OCI-LY7 (cell line): ENCODE data around the gene KRTAP10-10. TPM values are rescaled to one million over a fixed set of nuclear protein-coding genes. Genes with fewer than 3 reads are reported as not detected.
"Not testable (repeated sequence)": the region's sequence is repeated elsewhere in the genome, so short reads cannot be mapped to it uniquely, and the experiment has no call there.

Source experiments
- BruUV-seq: library from RNA; stranded (reverse); fragments of 400-500 nt; replicated peaks from 2 replicates; lab custom pipeline; 2021; lab: Mats Ljungman, UMichigan
- CTCF ChIA-PET: fragments of 300-600 bp; sonication (Branson Sonifier 250); formaldehyde crosslinking; loops from one replicate; lab custom pipeline; 2022; ENCODE audit warnings: antibody characterized with exemption; ENCODE audit not compliant: unreplicated experiment; lab: Charles Lee
- POLR2A ChIA-PET: fragments of 300-600 bp; sonication (Branson Sonifier 250); formaldehyde crosslinking; loops from one replicate; lab custom pipeline; 2022; ENCODE audit warnings: antibody characterized with exemption; lab: Charles Lee
- DNase-seq: peaks from one replicate; pipeline ENCODE4 v3.0.0-alpha.2; 2015; ENCODE audit warnings: low spot score
- H2AFZ ChIP-seq: fragments of 200-600 bp; sonication (generic), shearing (Covaris generic); 2 replicates; pipeline ENCODE4 v1.6.1; 2014; ENCODE audit warnings: mild to moderate bottlenecking, antibody characterized with exemption, low read length, moderate library complexity
- H3K27ac ChIP-seq: fragments of 200-600 bp; sonication (generic); 2 replicates; pipeline ENCODE4 v1.5.1; 2014; ENCODE audit warnings: mixed run types, low read depth, mild to moderate bottlenecking, moderate library complexity, low read length, inconsistent platforms; ENCODE audit not compliant: poor library complexity, severe bottlenecking
- H3K36me3 ChIP-seq: fragments of 200-600 bp; sonication (generic); 2 replicates; pipeline ENCODE4 v1.6.1; 2014; ENCODE audit warnings: mild to moderate bottlenecking, antibody characterized with exemption, low read length, moderate library complexity, mixed read lengths; ENCODE audit not compliant: insufficient read depth
- H3K4me1 ChIP-seq: fragments of 200-600 bp; sonication (generic); 2 replicates; pipeline ENCODE4 v1.5.1; 2014; ENCODE audit warnings: mild to moderate bottlenecking, low read length; ENCODE audit not compliant: insufficient read depth, poor library complexity, severe bottlenecking
- H3K4me2 ChIP-seq: fragments of 200-600 bp; sonication (generic); 2 replicates; pipeline ENCODE4 v1.6.1; 2014; ENCODE audit warnings: mild to moderate bottlenecking, low read length
- H3K4me3 ChIP-seq: fragments of 200-600 bp; sonication (generic); 2 replicates; pipeline ENCODE4 v1.5.1; 2014; ENCODE audit warnings: mild to moderate bottlenecking, low read depth, low read length; ENCODE audit not compliant: poor library complexity, severe bottlenecking
- H3K79me2 ChIP-seq: fragments of 200-600 bp; sonication (generic); 2 replicates; pipeline ENCODE4 v1.6.1; 2016; ENCODE audit warnings: low read depth, mild to moderate bottlenecking, low read length, moderate library complexity, mixed read lengths; ENCODE audit not compliant: insufficient read depth
- H3K9me2 ChIP-seq: fragments of 200-600 bp; sonication (generic); 2 replicates; pipeline ENCODE4 v1.6.1; 2016; ENCODE audit warnings: mild to moderate bottlenecking, low read length, mixed read lengths; ENCODE audit not compliant: insufficient read depth
- H3K9me3 ChIP-seq: fragments of 200-600 bp; sonication (generic); 2 replicates; pipeline ENCODE4 v1.6.1; 2014; ENCODE audit warnings: mild to moderate bottlenecking, mixed run types, low read length, mixed read lengths
- H4K20me1 ChIP-seq: fragments of 200-600 bp; sonication (generic); 2 replicates; pipeline ENCODE4 v1.6.1; 2014; ENCODE audit warnings: mild to moderate bottlenecking, antibody characterized with exemption, low read length, moderate library complexity, mixed read lengths; ENCODE audit not compliant: insufficient read depth
- CTCF ChIP-seq: fragments of 200-600 bp; sonication (generic); conservative IDR thresholded peaks from 2 replicates; pipeline ENCODE4 v1.5.1; 2014; ENCODE audit warnings: mild to moderate bottlenecking, antibody characterized with exemption, low read length, moderate library complexity, mixed read lengths
- EZH2phosphoT487 ChIP-seq: fragments of 200-600 bp; sonication (generic); IDR thresholded peaks from 2 replicates; pipeline ENCODE4 v1.6.1; 2018; ENCODE audit warnings: low read depth, borderline replicate concordance, mild to moderate bottlenecking, mixed run types, antibody characterized with exemption, low read length, moderate library complexity, mixed read lengths
- intact Hi-C: fragments of 100-400 bp; cut with micrococcal nuclease; formaldehyde crosslinking; loops from one replicate; pipeline ENCODE4 v1.10.0; 2022; ENCODE audit not compliant: unreplicated experiment
- total RNA-seq, 2 experiments: library from RNA; depleted of rRNA in 1 of 2; stranded (reverse); fragments of >200 nt in 1 of 2; shearing (Covaris generic) in 1 of 2; gene quantifications; 2 replicates each; pipeline ENCODE4 v1.2.3, GENCODE V29; 2014 to 2022

The KRTAP10-10 gene
- total RNA-seq, 2 experiments from 2014 or later: not detected

- no peaks in the 10 kb centered on the region for H3K9me2 ChIP-seq
- no peaks in the 10 kb centered on the region for H3K4me1 ChIP-seq
- no peak overlapping the region for H3K4me2 ChIP-seq
- intact Hi-C loops: no loop called here
- POLR2A ChIA-PET: no interaction called here
- 0 out of 2 replicates have a peak, but pooled peaks cover 9% of the 10 kb centered on the region for H3K9me3 ChIP-seq
- H3K4me3 ChIP-seq: no peak overlapping the region
- CTCF ChIA-PET: no interaction called here
- H4K20me1 ChIP-seq: no peaks in the 10 kb centered on the region
- no peak overlapping the region for H2AFZ ChIP-seq
- H3K27ac ChIP-seq: no peak overlapping the region
- TF ChIP-seq EZH2phosphoT487 (no peak), CTCF (no peak)
- DNase-seq: no peak
- no peaks in the 10 kb centered on the region for H3K79me2 ChIP-seq
- H3K36me3 ChIP-seq: no peaks in the 10 kb centered on the region
- BruUV-seq: no TSS peak
Measured at GRCh38 chr21:44609193-44609592, 28.0 kb upstream of the KRTAP10-10 start.

DNA sequence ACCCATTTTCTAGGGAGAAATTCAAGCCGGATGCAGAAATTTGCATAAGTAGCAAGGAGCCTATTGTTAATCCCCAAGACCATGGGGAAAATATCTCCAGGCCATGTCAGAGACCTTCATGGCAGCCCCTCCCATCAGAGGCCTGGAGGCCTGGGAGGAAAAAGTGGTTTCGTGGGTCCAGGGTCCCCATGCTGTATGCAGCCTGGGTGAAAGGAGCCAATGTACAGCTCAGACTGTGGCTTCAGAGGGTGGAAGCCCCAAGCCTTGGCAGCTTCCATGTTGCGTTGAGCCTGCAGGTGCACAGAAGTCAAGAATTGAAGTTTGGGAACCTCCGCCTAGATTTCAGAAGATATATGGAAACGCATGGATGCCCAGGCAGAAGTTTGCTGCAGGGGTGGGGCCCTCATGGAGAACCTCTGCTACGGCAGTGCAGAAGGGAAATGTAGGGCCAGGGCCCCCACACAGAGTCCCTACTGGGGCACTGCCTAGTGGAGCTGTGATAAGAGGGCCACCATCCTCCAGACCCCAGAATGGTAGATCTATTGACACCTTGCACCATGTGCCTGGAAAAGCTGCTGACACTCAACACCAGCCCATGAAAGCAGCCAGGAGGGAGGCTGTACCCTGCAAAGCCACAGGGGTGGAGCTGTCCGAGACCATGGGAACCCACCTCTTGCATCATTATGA, 26.9 kb upstream of the KRTAP10-10 start:
- POLR2A ChIA-PET, H3K4me3 ChIP-seq, H3K9me2 ChIP-seq, CTCF ChIA-PET, intact Hi-C loops, H3K36me3 ChIP-seq, H3K27ac ChIP-seq, BruUV-seq, H3K79me2 ChIP-seq, H3K9me3 ChIP-seq, DNase-seq, H3K4me1 ChIP-seq, H3K4me2 ChIP-seq, H4K20me1 ChIP-seq, H2AFZ ChIP-seq: not testable (repeated sequence)

DNA sequence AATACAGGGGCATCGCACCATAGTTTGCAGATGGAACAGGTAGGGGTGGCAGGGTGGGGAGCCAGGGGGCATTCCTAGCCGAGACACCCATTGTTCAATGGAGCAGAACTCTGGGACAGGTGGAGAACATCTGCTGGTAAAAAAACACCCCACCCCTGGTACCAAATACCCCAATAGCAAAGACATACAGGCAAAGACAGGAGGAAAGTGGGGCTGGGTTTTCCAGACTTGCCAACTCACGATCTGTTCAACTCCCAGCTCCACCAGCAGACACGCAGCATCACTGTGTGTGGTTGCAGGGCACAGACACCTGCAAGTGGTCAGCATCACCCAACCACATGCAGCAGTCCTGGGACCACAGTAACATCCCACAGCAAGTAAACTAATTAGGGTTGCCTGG, 25.6 kb upstream of the KRTAP10-10 start:
- Histone ChIP-seq H2AFZ (no peak overlapping the region), H3K27ac (no peak overlapping the region), H3K4me2 (no peak overlapping the region), H3K36me3 (no peaks in the 10 kb centered on the region), H4K20me1 (no peaks in the 10 kb centered on the region), H3K9me2 (no peaks in the 10 kb centered on the region), H3K9me3 (0 out of 2 replicates have a peak, but pooled peaks cover 9% of the 10 kb centered on the region), H3K4me3 (no peak overlapping the region), H3K4me1 (no peaks in the 10 kb centered on the region), H3K79me2 (no peaks in the 10 kb centered on the region)
- intact Hi-C loops: no loop called here
- DNase-seq: no peak
- no TSS peak for BruUV-seq
- CTCF ChIA-PET: no interaction called here
- TF ChIP-seq EZH2phosphoT487 (no peak), CTCF (no peak)
- POLR2A ChIA-PET: no interaction called here
